Body of pancreas (tissue), 4 donors: ENCODE measurements around the gene C2orf80. TPM values are rescaled to one million over a fixed set of nuclear protein-coding genes. Genes with fewer than 3 reads are reported as not detected.

ENCODE experiments used
- ATAC-seq: fragments of 150-250 bp; one replicate; pipeline ENCODE4 v1.9.1; 2016
- DNase-seq, 4 donors: peaks; one replicate each; pipeline ENCODE4 v3.0.0-alpha.2; 2019
- H3K27ac ChIP-seq, 4 donors: fragments of 200-600 bp; sonication (generic); 1 replicate in 3 of 4; 2 replicates in 1 of 4; pipeline versions ENCODE4 v1.5.1 to v1.6.1; 2016 to 2019; ENCODE audit warnings: mild to moderate bottlenecking in 1 of 4, mixed read lengths in 1 of 4, moderate library complexity in 1 of 4
- H3K27me3 ChIP-seq, 2 donors: fragments of 200-600 bp; sonication (generic); one replicate each; pipeline ENCODE4 v1.6.0; 2016; ENCODE audit warnings: mild to moderate bottlenecking in 1 of 2
- H3K36me3 ChIP-seq, 2 donors: fragments of 200-600 bp; sonication (generic); replicated peaks in 1 of 2; 2 replicates each; pipeline ENCODE4 v1.5.1; 2016; ENCODE audit warnings: low read depth in 2 of 2; ENCODE audit not compliant: insufficient read depth in 1 of 2
- H3K4me1 ChIP-seq: fragments of 200-600 bp; sonication (generic); one replicate; pipeline ENCODE4 v1.6.0; 2016
- H3K4me3 ChIP-seq, 2 donors: fragments of 200-600 bp; sonication (generic); 1 replicate in 1 of 2; 2 replicates in 1 of 2; pipeline ENCODE4 v1.5.1; 2016 to 2019
- H3K9me3 ChIP-seq, 3 donors: fragments of 200-600 bp; sonication (generic); 1 replicate in 2 of 3; 2 replicates in 1 of 3; pipeline ENCODE4 v1.5.1; 2016
- POLR2A ChIP-seq, 3 donors: fragments of 450-650 bp; IDR thresholded peaks; one replicate each; pipeline ENCODE4 v1.6.1; 2016; ENCODE audit warnings: antibody characterized with exemption in 3 of 3, mild to moderate bottlenecking in 2 of 3
- WGBS, 2 donors: methylation state at CpG; one replicate each; pipeline ENCODE4 v1.1.5; 2017; 5-methylcytosine and 5-hydroxymethylcytosine counted together
- intact Hi-C: fragments of 100-400 bp; cut with DNase I; formaldehyde crosslinking; loops from one replicate; pipeline ENCODE4 v1.15.1; 2023
- total RNA-seq, 2 donors: library from RNA; depleted of rRNA; stranded (reverse); fragments of >200 nt; gene quantifications; one replicate each; pipeline ENCODE4 v1.1.0, GENCODE V29; 2016
- TF ChIP-seq, protein P1 (sequence below), 7 experiments: fragments of 450-650 bp in 4 of 7; fragments of 200-600 bp in 3 of 7; sonication (generic) in 3 of 7; IDR thresholded peaks; one replicate each; pipeline ENCODE4 v1.5.1; 2016 to 2019; ENCODE audit warnings: antibody characterized with exemption in 7 of 7

Gene C2orf80
- not detected for total RNA-seq

DNA sequence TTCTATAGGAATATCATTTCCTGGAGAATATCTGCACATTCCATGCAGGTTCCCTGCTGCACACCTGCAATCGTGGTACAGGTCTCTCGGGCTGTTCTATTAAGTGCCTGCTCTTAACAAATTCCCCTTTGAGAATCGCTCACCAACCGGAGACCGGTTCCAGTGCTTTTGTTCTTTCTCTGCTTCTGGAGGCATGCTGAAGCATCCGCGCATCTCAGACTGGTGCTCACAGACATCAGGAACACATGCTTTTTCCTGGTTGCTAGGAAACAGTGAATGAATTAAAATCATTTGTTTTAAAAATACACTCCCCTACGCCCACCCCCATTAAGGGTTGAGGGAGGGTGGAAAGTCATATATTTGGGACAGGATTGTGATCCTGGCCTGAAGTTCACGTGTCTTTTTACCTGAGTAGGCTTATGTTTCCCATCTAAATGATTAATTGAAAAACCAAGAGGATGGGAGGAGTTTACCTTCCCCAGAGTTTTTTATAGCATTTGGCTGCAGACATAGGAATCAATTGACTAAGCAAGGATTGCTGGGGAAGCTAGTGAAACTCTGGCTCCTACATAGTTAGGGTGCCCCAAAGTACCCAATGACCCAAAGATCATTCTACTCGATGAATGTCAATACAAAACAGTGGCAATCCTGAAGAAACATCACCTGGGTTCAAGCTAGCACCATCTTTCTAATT is at the start of gene C2orf80:
TSS of gene C2orf80 (minus strand) at position 221 of the 694 bp plus-strand sequence. CDS start 3,044 bp downstream, outside the sequence.
- no peaks in the 10 kb centered on the region for H3K27me3 ChIP-seq
- no peak for DNase-seq
- H3K4me1 ChIP-seq = no peaks in the 10 kb centered on the region
- no peaks in the 10 kb centered on the region for H3K36me3 ChIP-seq
- no peak for TF ChIP-seq POLR2A (IDR thresholded peaks at IDR 0.05)
- TF ChIP-seq, protein P1, sequence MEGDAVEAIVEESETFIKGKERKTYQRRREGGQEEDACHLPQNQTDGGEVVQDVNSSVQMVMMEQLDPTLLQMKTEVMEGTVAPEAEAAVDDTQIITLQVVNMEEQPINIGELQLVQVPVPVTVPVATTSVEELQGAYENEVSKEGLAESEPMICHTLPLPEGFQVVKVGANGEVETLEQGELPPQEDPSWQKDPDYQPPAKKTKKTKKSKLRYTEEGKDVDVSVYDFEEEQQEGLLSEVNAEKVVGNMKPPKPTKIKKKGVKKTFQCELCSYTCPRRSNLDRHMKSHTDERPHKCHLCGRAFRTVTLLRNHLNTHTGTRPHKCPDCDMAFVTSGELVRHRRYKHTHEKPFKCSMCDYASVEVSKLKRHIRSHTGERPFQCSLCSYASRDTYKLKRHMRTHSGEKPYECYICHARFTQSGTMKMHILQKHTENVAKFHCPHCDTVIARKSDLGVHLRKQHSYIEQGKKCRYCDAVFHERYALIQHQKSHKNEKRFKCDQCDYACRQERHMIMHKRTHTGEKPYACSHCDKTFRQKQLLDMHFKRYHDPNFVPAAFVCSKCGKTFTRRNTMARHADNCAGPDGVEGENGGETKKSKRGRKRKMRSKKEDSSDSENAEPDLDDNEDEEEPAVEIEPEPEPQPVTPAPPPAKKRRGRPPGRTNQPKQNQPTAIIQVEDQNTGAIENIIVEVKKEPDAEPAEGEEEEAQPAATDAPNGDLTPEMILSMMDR (IDR thresholded peaks at IDR 0.05) = no peak
- intact Hi-C loops = no loop called here
- WGBS, 2 donors = 63 to 65% methylated on average over 10 of the region's 10 CpGs
- no peaks in the 10 kb centered on the region for H3K9me3 ChIP-seq
- no peak for ATAC-seq
- no peak within 1 kb of the TSS for H3K4me3 ChIP-seq
- no peak within 1 kb of the TSS for H3K27ac ChIP-seq

DNA sequence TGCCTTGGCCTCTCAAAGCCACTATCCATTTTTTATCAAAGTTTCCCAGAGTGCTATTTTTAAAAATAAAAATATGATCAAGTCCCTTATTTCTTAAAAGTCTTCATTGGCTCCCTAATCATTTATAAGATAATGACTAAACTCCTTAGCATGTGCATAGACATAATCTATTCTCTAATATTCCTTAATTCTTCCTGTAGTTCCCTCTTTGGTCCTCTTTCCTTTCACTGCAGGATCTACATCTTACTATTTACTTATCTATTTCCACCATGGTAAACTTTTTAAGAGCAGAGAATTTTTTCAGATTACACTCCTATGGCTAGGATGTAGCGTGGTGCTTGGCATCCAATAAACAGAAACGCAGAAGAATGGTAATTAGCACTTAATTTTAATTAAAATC is 46.0 kb upstream of the C2orf80 start:
- Histone ChIP-seq H3K36me3 (peaks cover 0 to 15% of the 10 kb centered on the region in 2 donors), H3K4me3 (no peak overlapping the region), H3K4me1 (no peaks in the 10 kb centered on the region), H3K9me3 (no peaks in the 10 kb centered on the region), H3K27ac (no peak overlapping the region), H3K27me3 (no peaks in the 10 kb centered on the region)
- no peak for TF ChIP-seq POLR2A (IDR thresholded peaks at IDR 0.05)
- TF ChIP-seq, protein P1 (IDR thresholded peaks at IDR 0.05) = no peak
- WGBS, 2 donors = 60 to 97% methylated on average over 2 of the region's 2 CpGs
- ATAC-seq (no peak), DNase-seq (no peak)
- intact Hi-C loops = no loop called here

DNA sequence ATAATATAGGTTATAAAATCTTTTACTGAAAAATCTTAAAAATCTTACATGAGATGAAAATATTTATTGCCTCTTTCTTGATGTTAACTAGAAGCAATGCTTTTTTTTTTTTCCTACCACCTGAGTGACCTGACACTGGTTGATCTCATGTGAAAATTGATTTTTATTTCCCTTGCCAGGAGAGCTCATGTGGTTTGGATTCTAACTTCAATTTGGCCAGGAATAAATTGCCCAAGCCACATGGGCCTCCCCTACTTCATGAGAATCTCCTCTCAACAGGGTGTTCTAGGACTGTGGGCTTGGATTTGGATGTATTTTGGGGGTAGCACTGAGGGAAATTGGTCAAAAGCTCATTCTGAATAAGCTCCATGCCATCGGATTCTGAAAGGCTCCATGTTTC is 45.0 kb upstream of the C2orf80 start:
- no peak for ATAC-seq
- 88 to 100% methylated on average over 1 of the region's 1 CpG for WGBS, 2 donors
- intact Hi-C loops = no loop called here

DNA sequence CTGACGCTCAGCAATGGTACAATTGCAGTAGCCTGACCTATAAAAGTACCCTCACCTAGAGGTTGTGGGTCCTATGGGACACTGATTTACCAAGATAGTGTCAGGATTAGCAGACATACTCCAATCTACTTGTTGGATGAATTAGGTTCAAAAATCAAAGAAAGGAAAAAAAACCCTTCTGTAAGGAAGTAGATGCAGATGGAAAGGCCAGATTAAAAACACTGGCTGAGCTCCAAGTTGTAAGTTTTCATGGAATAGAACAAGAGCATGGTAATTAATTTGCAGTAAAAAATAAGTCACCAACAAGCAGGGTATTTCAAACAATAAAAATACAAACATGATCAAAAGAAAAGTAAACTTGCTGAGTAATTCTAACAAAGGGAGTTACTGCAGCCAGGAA is 38.6 kb upstream of the C2orf80 start:
- ATAC-seq = no peak
- 76 to 80% methylated on average over 1 of the region's 1 CpG for WGBS, 2 donors
- Histone ChIP-seq H3K36me3 (no peaks in the 10 kb centered on the region), H3K9me3 (no peaks in the 10 kb centered on the region), H3K27ac (no peak overlapping the region), H3K27me3 (no peaks in the 10 kb centered on the region), H3K4me3 (no peak overlapping the region), H3K4me1 (no peaks in the 10 kb centered on the region)
- intact Hi-C loops = no loop called here
- TF ChIP-seq POLR2A (IDR thresholded peaks at IDR 0.05) = no peak
- TF ChIP-seq, protein P1 (IDR thresholded peaks at IDR 0.05) = no peak
- no peak for DNase-seq

More for the DNA sequence above, 45.0 kb upstream of the C2orf80 start:
- TF ChIP-seq, protein P1 (IDR thresholded peaks at IDR 0.05) = no peak
- TF ChIP-seq POLR2A (IDR thresholded peaks at IDR 0.05) = no peak
- Histone ChIP-seq H3K36me3 (peaks cover 0 to 13% of the 10 kb centered on the region in 2 donors), H3K4me3 (no peak overlapping the region), H3K4me1 (no peaks in the 10 kb centered on the region), H3K9me3 (no peaks in the 10 kb centered on the region), H3K27ac (no peak overlapping the region), H3K27me3 (no peaks in the 10 kb centered on the region)
- DNase-seq = no peak
